GM12874 (cell line): ENCODE measurements around the gene THRB.

Experiments used
- TF ChIP-seq, protein P1 (sequence below): IDR thresholded peaks from 2 replicates; pipeline ENCODE4 v1.5.1; 2011; ENCODE audit warnings: low read depth, mild to moderate bottlenecking, control low read depth, low read length, moderate library complexity; ENCODE audit not compliant: insufficient read depth

THRB gene

DNA sequence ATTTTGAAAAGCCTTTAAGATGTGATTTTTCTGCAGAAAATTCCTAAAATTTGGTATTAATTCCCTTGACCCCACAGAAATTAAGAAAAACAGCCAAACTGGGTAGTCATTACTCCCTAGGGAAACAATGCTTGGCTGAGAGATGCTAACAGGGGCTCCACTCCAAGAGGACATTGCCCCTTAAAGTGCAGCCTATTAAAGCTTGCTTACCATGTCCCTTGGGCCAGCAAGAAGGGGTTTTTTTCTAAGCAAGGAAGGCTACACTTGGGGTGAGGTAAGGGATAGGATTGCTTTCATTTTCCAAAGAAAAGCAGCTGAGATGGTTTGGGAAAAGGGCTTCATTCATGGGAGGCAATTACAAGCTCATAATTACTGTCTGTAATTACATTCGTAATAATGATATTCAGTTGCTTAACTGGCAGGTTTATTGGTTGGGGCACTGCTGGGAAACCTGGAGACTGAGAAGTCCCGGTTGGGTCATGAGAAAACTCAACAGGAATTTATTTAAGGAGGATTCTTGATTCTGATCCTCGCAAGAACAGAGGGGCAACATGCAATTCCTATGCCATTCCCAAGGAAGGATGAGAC, 302.1 kb downstream of the THRB start:
- TF ChIP-seq, protein P1, sequence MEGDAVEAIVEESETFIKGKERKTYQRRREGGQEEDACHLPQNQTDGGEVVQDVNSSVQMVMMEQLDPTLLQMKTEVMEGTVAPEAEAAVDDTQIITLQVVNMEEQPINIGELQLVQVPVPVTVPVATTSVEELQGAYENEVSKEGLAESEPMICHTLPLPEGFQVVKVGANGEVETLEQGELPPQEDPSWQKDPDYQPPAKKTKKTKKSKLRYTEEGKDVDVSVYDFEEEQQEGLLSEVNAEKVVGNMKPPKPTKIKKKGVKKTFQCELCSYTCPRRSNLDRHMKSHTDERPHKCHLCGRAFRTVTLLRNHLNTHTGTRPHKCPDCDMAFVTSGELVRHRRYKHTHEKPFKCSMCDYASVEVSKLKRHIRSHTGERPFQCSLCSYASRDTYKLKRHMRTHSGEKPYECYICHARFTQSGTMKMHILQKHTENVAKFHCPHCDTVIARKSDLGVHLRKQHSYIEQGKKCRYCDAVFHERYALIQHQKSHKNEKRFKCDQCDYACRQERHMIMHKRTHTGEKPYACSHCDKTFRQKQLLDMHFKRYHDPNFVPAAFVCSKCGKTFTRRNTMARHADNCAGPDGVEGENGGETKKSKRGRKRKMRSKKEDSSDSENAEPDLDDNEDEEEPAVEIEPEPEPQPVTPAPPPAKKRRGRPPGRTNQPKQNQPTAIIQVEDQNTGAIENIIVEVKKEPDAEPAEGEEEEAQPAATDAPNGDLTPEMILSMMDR, result no peak

DNA sequence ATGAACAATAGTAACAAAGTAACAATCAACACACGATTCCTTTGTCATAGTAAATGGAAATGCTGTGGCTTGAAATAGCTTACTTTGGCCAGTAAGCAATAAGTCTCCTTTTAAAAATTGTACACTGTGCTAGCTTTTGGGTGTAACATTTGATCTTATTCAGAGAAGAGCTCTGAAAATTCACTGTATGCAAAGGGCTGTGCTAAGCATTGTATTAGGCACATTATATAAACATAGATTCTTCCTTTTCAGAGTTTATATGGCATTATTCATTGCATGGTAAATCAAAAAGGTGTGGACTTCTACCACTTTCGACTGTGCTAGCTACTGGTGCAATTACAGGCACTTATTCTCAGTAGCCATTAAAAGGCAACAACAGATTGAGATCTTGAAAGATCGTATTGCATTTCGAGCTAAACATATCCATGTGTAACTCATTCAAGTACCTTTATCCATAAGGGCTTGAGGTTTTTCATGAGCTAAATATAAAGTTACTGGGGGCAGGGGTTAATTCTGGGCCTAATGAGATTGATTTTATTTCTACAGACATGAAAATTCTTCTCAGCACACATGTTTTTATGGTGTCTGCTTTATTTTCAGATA, 302.7 kb downstream of the THRB start:
- TF ChIP-seq, protein P1, result no peak

DNA sequence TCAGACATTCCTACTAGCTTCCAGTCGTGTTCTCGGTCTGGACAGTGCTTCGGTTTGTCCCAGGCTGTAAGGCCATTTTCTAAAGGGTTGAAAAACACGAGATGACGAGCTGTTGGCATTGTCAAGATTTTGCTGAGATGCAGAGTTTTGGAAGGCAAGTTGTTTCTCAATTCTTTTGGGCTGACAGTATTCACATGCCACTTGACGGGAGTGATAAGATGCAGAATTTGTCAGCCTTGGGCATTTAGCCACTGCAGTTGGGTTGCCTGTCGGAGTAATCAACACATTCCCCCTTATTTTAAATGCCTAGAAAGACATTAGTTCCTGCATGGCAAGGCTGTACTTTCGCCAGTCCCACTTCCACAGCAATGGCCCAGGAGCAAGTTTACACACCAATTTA, 304.4 kb downstream of the THRB start:
- TF ChIP-seq, protein P1, result no peak

DNA sequence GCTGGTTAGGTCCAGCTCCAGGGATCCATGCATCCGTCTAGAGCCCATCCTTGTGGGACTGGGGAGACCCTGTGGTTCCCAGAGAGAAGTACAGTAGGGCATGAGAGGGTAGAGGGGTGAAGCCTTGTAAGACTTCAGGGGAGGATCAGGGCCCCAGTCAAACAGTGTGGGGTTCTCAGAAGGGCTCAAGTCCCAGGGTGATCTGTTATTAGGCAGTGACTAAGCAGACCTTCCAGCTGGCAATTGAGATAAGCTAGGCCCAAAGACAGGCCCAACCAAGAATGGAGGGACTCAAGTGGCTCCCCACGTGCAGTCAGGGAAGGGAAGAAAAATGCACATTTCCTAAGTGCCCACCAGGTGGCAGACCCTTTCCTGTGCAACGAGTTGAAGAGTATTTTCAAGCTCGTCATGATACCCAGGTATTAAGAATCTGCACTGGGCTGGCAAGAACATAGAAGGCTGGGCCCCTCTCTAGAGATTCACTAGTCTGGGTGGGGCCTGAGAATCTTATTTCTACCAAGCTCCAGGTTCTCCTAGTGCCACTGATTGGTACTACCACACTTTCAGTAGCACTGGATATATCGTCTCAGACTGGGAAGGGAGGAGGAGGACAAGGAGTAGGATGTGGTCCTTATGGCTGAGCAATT, 308.8 kb downstream of the THRB start:
- TF ChIP-seq, protein P1, result peak; percentile 56

DNA sequence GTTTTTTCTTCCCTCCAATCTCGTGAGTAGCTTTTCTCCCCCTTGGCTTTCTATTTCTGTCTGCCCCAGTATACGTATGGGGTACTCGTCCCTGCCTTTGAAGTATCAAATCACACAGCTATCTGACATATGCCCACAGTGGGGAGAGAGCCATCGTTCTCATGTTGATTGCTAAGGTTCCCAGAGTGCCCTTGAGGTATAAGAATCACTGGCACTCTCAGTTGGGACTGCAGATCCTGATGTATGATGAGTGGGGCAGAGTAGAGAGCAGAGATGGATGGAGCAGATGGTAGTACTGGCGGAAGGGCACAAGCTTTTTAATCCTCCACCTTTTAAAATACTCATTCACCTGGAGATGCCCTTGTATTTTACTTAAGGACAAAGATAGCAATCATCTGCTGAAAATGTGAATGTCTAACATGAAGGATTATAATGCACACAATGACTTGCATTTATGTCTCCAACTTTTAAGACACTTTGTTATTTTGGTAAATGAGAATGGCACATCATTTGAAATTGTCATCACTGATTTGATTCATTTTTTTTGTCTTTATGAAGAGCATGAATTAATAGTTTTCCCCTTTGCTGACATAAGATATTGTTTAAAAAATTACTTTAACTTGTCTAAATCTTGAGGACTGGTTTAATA, 310.0 kb downstream of the THRB start:
- TF ChIP-seq, protein P1, result no peak

DNA sequence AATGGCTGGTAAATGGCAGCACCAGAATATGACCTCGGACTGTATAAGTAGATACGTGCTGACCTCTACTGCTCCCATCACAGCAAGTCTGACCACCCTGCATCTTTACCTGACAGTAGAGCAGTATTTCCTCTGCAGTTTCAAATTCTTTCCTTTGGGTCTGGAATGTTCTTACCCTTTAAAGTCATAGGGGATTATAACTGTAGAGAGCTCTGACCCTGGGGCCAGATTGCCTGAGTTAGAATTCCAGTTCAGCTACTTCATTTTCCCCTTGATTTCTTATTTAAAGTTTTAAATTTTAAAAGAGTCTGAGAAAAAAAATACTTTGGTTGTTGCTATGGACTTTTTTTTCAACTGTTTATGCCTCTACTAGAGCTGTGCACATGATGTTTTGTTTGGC, 311.9 kb downstream of the THRB start:
- TF ChIP-seq, protein P1, result no peak

DNA sequence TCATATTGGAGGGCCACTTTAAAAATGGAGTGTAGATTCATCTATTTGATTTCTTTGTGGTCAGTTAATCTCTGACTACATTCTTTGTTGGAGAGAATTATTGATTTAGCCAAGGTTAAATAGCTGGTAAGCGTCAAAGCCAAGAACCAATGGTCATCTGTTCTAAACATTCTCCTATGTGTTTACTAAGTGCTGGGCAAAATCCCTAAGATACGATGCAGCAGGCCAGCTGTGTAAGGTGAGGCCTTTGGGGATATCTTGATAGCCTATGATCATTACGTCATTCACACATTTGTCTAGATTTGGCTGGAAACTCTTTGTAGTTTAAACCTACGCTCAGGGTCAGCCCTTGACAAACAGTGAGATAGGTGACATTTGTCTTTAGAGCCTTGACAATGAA, 313.4 kb downstream of the THRB start:
- TF ChIP-seq, protein P1, result no peak
